HFFc6 (cell line): ENCODE results near the gene ELMOD1. TPM values are rescaled to one million over a fixed set of nuclear protein-coding genes. Genes with fewer than 3 reads are reported as not detected.
A peak's percentile ranks its signal among the peaks of the same experiment; 100 is the strongest.

ENCODE experiments used
- DNase-seq: peaks from one replicate; pipeline ENCODE4 v3.0.0-alpha.2; 2018
- H3K27ac Mint-ChIP-seq: 2 replicates; pipeline ENCODE4 v1.8.0; 2020; ENCODE audit warnings: mild to moderate bottlenecking, mixed read lengths
- H3K27me3 Mint-ChIP-seq: 2 replicates; pipeline ENCODE4 v1.8.0; 2021; ENCODE audit warnings: mild to moderate bottlenecking, moderate library complexity, mixed read lengths; ENCODE audit not compliant: insufficient read depth
- H3K36me3 Mint-ChIP-seq: 2 replicates; pipeline ENCODE4 v1.8.0; 2021; ENCODE audit warnings: low read depth, mixed read lengths
- H3K4me1 Mint-ChIP-seq: 2 replicates; pipeline ENCODE4 v1.8.0; 2020; ENCODE audit warnings: low read depth, mixed read lengths
- H3K4me3 Mint-ChIP-seq: 2 replicates; pipeline ENCODE4 v1.8.0; 2020; ENCODE audit warnings: mild to moderate bottlenecking, moderate library complexity, mixed read lengths
- H3K9me3 Mint-ChIP-seq: 2 replicates; pipeline ENCODE4 v1.8.0; 2020; ENCODE audit warnings: mild to moderate bottlenecking, mixed read lengths
- total RNA-seq, 6 experiments: library from RNA; stranded (reverse); fragmentation: NEBNext Ultra II Directional; extraction: Animal tissue kit (Norgen Biotek cat#: 25700); gene quantifications; 2 replicates in 1 of 6; 3 replicates in 5 of 6; pipeline ENCODE4 v1.2.3, GENCODE V29; 2021
- TF ChIP-seq, protein P1 (sequence below): fragments of 200-600 bp; sonication (generic); IDR thresholded peaks from 2 replicates; pipeline ENCODE4 v1.5.0; 2021; ENCODE audit warnings: antibody characterized with exemption, mild to moderate bottlenecking

Gene ELMOD1
- total RNA-seq, 6 experiments from 2014 or later: 0.19 to 0.30 (median 0.24) TPM

DNA sequence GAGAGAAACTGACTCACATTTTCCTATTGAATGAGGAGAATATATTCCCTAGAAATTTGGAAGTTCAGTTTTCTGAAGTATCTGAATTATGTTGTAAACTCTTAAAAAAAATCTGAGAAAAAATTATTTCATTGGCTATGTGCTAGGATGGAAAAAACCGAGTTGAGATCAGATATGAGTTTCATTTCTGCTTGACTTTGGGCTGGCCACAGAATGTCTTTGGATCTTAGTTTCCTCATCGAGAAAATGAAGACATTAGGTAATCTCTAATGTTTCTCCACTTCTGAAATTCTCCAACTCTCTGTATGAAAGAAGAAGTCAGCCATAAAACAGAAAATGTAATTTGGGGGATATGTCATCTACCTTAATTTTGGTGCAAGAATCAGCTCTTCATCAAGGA, 92.1 kb downstream of the ELMOD1 start:
- no peaks in the 10 kb centered on the region for H3K4me1 Mint-ChIP-seq
- TF ChIP-seq, protein P1, sequence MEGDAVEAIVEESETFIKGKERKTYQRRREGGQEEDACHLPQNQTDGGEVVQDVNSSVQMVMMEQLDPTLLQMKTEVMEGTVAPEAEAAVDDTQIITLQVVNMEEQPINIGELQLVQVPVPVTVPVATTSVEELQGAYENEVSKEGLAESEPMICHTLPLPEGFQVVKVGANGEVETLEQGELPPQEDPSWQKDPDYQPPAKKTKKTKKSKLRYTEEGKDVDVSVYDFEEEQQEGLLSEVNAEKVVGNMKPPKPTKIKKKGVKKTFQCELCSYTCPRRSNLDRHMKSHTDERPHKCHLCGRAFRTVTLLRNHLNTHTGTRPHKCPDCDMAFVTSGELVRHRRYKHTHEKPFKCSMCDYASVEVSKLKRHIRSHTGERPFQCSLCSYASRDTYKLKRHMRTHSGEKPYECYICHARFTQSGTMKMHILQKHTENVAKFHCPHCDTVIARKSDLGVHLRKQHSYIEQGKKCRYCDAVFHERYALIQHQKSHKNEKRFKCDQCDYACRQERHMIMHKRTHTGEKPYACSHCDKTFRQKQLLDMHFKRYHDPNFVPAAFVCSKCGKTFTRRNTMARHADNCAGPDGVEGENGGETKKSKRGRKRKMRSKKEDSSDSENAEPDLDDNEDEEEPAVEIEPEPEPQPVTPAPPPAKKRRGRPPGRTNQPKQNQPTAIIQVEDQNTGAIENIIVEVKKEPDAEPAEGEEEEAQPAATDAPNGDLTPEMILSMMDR: no peak
- peaks cover 13% of the 10 kb centered on the region for H3K27me3 Mint-ChIP-seq
- no peaks in the 10 kb centered on the region for H3K9me3 Mint-ChIP-seq
- DNase-seq: no peak
- no peak overlapping the region for H3K27ac Mint-ChIP-seq
- no peak overlapping the region for H3K4me3 Mint-ChIP-seq
- no peaks in the 10 kb centered on the region for H3K36me3 Mint-ChIP-seq

DNA sequence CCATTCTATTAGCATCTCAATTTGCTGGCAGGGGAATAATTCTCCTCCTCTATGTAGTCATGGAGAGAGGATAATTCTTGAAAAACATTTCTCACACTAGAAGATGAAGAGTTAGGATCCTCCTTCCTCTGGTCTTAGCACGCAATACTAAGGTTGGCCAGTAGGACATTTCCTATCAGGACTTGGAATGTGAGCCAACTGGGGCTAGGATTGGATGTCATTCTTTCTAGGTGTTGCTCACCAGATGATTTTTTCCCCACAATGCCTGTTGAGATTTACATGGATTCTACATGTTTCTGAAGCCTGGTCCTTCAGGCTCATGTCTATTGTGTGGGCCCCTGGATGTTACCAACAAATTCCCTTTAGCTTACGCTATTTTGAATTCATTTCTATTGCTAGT, 92.9 kb downstream of the ELMOD1 start:
- TF ChIP-seq, protein P1: peak; percentile 75
- H3K9me3 Mint-ChIP-seq: no peaks in the 10 kb centered on the region

DNA sequence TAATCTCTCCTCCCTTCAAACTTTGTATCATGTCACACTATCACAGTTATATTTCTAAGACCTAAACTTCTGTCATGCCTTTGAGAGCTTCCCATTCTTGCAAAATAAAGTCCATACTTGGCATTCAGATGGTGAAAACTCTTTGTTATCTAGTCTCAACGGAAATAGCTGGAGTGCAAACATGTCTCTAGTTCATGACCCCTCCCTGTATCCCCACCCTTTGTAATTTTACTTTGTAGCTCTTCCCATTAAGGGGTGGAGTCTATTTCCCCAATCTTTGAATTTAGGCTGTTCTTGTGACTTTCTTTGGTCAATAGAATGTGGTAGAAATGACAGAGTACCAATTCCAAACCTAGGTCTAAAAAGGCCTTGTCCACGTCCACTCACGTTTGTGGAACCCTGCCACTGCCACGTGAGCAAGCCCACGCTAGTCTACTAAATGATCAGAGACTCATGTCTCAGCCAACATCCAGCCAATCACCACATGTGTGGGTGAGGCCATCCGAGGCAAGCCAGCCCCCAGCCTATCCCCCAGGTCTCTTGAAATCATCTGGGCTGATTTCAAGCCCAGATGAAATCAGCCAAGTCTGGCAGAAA, 97.5 kb downstream of the ELMOD1 start:
- Mint-ChIP-seq H3K36me3 (peaks cover 8% of the 10 kb centered on the region), H3K27ac (no peak overlapping the region), H3K27me3 (peaks cover 4% of the 10 kb centered on the region; the same call in 1 of the 2 replicates), H3K4me1 (peaks cover 38% of the 10 kb centered on the region), H3K9me3 (peaks cover 9% of the 10 kb centered on the region), H3K4me3 (no peak overlapping the region)
- TF ChIP-seq, protein P1: no peak
- DNase-seq: no peak

More for the DNA sequence above, 92.9 kb downstream of the ELMOD1 start:
- Mint-ChIP-seq H3K4me3 (no peak overlapping the region), H3K27ac (no peak overlapping the region), H3K27me3 (peaks cover 13% of the 10 kb centered on the region), H3K4me1 (no peaks in the 10 kb centered on the region), H3K36me3 (no peaks in the 10 kb centered on the region)
- DNase-seq: no peak

DNA sequence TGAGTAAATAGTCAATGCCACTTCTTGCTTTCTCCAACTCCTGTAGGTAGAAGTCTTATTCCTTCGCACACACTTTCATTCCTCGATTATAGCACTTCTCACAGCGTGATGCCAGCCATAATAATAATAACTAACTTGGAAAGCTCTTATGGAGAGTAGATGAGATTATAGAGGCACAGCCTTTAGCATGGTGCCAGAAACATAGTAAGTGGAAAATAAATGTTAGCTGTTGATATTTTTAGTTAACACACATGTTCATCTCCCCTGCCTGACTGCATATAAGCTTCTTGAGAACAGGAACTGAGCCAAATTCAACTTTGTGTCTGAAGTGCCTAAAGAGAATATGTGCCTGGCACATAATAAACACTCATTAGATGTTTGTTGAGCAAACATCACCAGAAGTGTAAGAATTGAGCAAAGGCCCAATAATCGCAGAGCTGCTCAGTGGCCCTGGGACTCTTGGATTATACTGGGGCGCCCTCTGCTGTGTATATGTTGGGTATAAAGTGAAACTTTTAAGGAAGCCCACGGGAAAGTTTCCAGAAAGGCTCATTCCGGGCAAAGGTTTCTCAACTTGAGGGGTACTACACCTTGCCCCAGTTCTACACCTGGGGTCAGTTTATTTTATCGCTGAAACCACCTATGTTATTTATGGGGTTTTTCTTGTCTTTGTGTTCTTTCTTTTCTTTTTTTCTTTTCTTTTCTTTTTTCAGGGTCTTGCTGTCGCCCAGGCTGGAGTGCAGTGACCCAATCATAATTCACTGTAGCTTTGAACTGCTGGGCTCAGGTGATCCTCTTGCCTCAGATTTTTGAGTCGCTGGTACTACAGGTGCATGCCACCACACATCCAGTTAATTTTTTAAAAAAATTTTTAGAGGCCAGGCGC, 98.6 kb downstream of the ELMOD1 start:
- peaks cover 8% of the 10 kb centered on the region for H3K36me3 Mint-ChIP-seq
- DNase-seq: peak; percentile 49
- no peak overlapping the region for H3K4me3 Mint-ChIP-seq
- TF ChIP-seq, protein P1: peak; percentile 84
- 0 out of 2 replicates have a peak, but pooled peaks cover 2% of the 10 kb centered on the region for H3K27me3 Mint-ChIP-seq
- H3K4me1 Mint-ChIP-seq: peaks cover 44% of the 10 kb centered on the region
- H3K27ac Mint-ChIP-seq: no peak overlapping the region
- peaks cover 9% of the 10 kb centered on the region for H3K9me3 Mint-ChIP-seq

DNA sequence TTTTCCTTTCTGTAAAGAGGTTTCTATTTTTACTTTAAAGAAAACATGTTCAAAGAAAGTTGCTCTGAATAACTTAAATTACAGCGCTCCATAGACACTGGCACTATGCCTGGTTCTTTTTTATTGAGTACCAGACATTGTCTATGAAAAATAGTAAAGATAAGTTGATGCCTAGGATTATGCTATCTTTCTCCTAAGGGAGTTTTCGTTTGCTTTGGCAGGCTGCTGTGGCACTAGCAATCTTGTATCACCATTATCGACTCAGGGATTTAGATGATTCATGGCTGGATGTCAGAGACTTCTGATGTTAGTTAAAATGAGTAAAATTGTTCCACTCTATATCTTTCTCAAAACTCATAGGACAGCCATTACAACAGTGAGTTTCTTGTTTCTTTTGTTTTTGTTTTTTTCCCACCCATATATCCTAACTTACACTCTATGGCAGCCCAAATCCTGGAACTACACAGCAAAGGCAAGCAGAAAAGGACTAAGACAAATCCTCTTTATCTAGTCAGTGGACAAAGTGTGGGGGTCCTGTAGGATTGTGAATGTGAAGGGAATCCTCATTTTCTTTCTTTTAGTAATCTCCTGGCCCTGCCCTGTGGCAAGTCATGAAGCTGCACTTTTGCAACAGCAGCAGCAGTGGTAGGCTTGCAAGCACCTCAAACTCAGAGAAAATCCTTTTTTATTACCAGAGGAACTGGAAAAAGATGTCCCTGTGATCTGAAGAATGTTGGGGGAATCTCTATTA, 100.2 kb downstream of the ELMOD1 start:
- Mint-ChIP-seq H3K27me3 (no peaks in the 10 kb centered on the region), H3K27ac (peak overlapping the region; percentile 82), H3K36me3 (peaks cover 8% of the 10 kb centered on the region), H3K4me3 (peak overlapping the region; percentile 52), H3K9me3 (peaks cover 9% of the 10 kb centered on the region), H3K4me1 (peaks cover 51% of the 10 kb centered on the region)
- TF ChIP-seq, protein P1: no peak
- DNase-seq: peak; percentile 30
